HG03469 (cell line): ENCODE measurements around the gene P3H2.
"Not testable (repeated sequence)": the region's sequence is repeated elsewhere in the genome, so short reads cannot be mapped to it uniquely, and the experiment has no call there.

Experiments used
- ATAC-seq: cut with Tn5 transposase; IDR thresholded peaks from one replicate; pipeline ENCODE4 v1.9.1; 2021; ENCODE audit warnings: mild to moderate bottlenecking, moderate library complexity, moderate number of reproducible peaks; ENCODE audit not compliant: unreplicated experiment

Gene P3H2

DNA sequence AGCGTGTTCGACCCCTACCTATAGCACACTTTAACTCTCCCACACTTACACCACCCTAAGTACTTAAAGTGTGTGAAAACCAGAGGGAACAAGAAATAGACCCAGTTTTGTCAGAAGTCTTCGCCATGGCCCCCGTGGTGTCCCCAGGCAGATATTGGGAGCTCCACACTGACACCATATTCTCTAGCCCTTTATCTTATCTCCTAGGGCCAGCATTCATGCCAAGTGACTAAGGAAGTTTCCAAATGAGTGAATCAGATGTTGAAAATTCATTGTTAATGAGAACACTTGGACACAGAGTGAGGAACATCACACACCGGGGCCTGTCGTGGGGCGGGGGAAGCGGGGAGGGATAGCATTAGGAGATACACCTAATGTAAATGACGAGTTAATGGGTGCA is 31.8 kb downstream of the P3H2 start:
- no peak for ATAC-seq

DNA sequence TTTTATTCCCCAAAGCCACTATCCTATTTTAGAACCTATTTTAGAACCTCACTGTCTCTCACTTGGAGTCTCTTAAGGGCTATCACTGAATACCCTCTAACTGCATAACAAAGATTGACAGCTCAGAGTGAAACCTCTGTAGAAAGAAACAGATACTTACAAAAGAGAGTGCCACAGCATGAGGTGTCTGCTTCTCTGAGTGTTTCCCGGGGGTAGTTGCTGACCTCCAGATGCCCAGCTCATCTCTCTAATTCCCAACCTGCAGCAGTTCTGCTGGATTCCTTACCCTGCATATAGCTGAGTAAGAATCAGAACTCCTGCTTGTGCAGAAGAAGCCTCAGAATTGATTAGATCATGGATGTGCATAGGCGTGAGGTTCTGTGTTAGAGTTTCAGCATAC is 34.5 kb downstream of the P3H2 start:
- no peak for ATAC-seq

DNA sequence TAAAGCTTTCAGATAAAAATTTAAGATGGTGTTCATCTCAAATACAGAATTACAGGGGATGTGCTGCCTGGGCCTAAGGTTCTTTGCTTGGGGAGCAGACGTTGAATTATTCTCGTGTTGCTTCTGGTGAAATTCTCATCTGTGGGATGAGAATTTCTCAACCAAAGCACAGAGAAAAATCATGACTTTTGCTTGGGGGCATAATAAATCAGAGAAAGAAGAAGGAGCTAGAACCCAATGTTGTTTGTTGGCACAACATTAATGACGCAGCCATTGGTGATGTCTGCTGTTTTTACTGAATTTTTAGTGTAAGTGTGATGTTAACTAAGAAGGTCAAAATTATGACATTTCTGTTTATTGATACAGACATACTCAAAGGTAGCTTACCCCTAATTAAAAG is 35.7 kb downstream of the P3H2 start:
- no peak for ATAC-seq

DNA sequence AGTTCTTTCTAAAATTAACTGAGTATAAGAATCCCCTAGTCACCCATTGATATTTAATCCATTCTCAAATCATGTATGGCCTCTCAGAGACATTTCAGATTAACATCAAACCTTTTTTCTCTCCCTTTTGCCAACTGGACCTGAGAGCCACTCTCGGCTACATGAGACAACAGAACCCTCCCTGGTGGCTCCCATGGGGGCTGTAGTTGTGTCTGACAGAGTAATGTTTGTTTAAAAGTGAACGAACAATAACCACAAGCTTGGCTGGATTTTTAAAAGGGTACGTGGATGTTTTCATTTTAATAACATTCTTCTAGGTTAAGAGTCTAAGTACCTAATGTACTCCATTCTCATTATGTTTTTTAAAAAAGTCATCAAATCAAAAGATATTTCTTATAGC is 37.1 kb downstream of the P3H2 start:
- no peak for ATAC-seq

DNA sequence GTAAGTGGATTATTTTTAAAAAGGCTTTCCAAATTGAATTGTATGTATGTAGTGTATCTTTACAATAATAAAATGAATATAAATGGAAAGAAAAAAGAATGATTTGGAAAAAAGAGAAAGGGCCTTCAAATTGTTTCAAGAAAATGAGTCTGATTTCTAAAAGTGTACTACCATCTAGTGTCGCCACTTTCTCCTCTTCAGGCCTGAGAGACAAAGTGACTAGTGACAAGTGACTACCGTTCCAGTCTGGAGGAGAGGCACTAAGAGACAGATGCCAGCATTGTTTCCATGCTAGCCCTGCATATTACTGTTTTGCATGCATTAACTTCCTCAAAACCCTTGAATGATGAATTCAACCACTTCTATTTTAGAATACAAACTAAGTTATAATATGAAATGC is 39.3 kb downstream of the P3H2 start:
- no peak for ATAC-seq

DNA sequence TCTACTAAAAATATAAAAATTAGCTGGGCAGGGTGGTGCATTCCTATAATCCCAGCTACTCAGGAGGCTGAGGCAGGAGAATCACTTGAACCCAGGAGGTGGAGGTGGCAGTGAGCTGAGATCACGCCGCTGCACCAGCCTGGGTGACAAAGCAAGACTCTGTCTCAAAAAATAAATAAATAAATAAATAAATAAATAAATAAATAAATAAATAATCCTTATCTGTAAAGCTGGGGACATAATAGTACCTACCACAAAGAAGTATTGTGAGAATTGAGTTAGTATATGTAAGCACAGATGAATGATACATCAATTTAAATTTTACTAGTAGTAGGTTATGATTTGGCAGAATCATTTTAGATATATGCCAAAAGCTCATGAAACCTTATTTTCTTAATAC is 41.5 kb downstream of the P3H2 start:
- not testable (repeated sequence) for ATAC-seq

DNA sequence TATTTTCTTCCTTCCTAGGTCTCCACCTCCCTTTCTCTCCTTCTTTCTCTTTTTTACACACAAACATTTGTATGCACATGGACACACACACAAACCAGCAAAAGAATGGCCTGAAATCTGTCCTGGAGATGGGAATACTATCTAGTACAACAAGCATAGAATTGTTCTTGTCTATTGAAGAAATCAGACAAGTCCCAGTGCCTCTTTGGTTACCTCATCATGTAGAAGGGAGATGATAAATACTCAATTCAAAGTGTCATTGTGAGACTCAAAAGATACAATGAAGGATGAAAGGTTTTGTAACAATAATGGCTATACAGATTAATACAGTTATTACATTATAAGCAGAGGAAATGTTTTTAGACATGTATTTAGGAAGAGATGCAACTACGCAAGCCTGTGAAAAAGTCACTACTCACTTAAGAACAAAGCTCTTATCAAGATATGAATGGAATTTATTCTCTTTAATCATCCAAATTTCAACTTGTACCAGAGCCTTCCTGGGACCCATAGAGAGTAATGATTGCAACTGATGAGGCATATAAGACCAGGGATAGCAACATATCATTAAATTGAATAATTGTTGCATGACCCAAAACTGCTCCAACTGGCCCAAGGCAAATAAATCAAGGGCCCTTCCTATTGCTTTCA is 43.2 kb downstream of the P3H2 start:
- ATAC-seq, result no peak

DNA sequence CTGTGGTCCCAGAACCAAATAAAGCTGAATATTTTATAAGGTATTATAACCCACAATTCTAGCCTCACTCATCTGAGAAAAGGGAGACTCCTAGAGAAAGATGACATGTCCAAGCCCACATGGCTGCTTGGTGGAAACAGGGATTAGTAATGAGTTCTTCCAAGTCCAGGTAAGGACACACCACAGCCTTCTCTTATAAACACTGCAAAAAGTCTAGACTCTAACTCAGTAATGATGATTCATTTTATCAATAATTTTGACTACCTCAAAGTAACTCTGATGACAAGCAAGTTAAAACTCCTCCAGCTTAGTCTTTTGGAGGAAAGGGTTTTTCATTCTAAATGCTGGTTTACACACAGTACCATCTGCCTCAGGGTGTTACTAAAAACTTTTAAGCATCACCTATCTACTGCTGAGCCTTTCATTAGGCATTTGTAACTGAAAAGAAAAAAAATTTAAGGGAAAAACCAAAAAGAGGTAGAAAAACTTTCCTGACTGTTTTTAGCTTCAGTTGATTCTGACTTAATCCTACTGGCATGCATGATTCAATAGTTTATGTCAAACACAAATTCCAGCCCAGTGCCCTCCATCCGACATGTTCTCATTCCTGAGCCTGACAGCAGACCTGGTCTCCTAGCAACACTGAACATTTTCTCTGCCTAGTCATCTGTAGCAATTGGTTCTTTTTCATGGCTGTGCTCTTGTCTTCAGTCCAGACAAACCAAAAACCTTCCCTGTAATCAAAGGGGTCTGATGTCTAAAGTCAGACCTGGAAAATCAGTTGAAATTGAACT is 43.9 kb downstream of the P3H2 start:
- no peak for ATAC-seq

DNA sequence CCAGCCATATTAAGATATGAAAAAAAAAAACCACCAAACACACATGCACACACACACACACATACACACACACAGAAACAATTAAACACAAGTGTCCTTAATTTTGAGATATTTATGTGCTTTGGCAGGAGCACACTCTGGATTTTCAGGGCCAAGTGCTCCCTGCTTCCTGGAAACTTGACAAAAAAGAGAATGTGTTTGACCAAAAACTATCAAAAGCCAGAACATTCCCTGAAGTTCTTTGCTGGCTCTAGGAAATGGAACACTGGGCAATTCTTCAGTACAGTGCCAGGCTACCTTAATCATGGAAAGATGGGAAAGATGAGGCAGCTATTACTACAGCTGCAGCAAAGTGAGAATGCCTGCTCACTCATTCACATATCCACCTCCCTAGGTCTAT is 44.6 kb downstream of the P3H2 start:
- no peak for ATAC-seq

DNA sequence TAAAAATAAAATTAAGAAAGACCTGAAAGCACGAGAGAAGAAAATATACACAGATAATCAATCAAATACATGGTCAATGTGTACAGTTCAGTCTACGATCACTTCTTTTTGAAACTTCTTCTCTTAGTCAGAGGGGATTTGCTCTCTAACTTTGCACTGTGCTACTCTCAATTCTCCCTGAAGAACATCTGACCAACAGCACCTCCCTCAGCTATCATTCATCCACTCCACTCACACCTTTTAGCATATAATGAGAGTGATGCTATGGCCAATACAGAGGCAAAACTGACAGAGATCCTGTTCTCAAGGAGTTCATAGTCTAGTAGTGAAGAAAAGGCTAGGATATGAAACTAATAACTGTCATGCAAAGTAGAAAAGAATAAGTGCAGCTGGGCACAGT is 45.9 kb downstream of the P3H2 start:
- ATAC-seq, result no peak

DNA sequence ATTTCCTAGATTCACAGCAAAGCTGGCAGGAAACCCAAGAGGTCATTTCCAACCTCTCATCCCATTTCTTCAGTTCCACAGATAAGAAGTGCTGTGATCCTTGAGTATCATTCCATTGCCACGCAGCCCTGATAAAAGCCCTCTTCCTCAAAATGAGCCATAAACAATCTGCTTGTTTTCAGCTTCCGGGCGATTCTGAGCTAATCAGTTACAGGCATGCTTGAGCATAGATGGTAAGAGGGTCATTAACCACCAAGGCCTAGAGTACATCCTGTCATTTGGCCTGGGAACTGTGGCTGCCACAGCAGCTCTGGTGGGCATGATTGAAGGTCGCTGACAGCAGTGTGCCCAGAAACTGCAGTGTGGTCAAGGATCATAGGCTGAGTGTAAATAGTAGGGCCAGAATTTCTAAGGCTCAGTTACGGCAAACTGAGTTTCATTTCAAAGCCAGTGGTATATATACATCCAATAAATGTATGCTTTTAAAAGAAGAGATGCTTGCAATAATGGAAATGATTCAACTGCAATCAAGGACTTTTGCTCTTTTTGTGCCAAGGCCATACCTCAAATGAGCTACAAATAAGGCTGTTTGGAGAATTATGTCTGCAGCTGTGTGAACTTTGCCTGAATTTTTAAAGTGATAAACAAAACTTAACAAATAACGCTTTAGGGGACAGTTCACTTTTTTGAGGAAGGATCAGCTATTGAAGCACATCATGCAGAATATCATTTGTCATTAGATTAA is 47.3 kb downstream of the P3H2 start:
- peak; percentile 57 for ATAC-seq

DNA sequence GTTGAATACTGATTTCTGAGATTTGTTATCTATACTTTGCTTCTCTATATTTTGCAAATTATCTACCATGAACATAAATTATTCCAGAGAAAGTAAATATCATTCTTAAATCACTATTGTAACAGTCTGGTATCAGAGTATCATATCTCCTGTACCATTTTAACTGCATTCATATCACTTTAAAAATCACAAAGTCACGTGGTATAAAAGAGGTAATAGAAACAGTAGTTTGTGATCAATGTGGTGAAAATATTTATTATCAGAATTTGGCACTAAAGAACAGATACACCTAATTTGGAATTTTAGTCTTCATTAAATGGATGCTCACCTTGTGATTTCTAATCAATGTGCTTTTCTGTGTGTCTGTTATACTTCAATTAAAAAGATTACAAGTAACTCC is 47.8 kb downstream of the P3H2 start:
- no peak for ATAC-seq

DNA sequence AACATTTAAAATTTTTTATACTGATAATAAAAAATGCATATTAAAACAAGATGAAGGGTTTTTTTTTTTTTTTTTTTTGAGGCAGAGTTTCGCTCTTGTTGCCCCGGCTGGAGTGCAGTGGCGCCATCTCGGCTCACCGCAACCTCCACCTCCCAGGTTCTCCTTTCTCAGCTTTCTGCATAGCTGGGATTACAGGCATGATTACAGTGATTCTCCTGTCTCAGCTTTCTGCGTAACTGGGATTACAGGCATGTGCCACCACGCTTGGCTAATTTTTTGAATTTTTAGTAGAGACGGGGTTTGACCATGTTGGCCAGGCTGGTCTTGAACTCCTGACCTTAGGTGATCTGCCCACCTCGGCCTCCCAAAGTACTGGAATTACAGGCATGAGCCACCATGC is 48.8 kb downstream of the P3H2 start:
- not testable (repeated sequence) for ATAC-seq

DNA sequence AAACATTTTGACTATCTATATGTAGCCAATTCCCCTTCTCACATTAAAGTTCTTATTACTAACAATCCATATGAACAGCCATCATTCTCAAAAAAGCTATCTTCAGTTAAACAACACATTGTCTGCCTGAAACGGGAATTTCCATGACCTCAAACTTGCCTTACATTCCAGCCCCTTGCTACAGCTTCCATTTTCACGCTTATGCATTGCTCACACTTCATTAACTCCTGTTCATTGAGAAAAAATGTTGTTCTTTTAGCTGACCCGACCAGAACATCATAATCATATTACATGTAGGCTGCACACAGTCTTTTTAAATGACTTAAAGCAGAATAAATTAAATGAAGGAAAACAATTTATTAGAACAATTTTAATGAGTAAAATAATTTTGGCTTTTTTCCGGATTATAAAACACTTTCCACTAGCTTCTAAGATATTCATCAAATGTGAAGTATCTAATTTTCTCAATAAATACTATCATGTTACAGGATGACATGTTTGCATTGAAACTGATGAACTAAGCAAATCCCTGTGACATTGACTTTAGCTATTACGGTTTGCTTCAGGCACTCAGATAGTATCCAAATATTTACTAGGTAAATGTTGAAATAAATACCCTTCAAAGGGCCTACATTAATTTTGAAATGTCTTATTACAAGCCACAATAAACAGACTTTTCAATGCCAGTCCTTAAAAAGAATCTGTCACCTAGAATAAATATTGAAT is 49.9 kb downstream of the P3H2 start:
- ATAC-seq, result no peak

DNA sequence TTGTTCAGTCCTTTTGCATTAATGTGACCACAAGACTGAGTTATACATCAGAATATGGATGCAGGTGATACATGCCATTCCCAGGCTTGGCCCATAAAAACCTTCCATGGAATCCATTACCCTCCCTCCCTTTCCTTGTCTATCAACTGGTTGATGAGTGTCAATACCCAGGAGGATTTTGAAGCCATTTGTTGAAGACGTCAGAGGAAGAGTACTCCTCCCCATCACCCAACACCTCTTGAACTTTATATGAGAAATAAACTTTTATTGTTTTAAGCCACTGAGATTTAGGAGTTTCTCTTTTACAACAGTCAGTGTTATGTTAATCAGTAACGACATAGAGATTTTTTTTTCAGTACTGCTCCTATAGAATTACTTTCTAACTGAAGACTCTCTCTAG is 55.5 kb downstream of the P3H2 start:
- ATAC-seq, result no peak

DNA sequence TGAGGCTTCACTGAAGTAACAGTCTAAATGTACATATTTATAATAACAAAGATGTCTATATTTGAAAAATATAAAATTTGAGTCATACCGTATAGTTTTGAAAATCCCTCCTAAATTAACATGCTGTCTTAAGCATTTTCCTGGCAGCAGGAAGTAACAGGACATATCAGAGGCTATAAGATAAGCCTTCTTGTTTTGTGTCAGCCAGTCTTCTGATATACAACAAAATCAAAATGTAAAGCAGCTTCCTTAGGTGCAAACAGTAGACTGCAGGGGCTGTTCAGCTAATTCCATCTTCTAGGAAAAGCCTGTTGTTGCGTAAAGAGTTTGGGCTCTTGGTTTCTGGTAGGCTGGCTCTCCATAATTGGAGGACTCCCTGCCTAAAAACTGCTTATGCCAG is 56.0 kb downstream of the P3H2 start:
- ATAC-seq, result no peak

DNA sequence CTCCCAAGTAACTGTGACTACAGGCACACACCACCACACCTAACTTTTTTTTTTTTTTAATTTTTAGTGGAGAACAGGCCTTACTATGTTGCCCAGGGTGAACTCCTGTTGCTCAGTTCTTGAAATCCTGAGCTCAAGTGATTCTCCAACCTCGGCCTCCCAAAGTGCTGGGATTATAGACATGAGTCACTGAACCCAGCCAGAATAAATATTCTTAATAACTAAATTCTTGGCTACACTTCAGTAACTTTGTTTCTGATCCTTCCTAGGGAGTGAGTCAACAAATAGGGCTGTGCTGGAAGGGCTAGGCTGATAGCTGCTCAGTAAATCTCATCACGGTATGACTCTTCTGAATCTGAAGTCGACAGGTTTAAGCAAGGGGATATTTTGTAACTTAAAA is 56.6 kb downstream of the P3H2 start:
- no peak for ATAC-seq

DNA sequence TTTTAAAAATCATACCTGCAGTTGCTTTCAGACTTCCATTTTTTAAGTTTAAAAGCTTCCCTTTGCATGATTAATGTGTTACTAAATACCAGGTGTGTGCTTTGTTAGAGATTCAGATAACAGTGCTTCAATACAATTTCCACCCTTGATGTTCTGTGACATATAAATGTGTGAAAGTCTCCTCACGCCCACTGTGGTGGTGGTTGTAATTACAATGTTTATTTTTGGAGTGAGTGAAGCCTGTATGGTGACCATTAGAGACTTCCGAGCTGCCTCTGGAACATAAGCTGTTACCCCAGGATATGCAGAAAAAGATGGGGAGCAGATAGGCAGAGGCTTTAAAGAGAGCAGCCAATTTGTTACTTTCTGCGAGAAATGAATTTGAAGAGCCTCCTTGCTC is 57.2 kb downstream of the P3H2 start:
- ATAC-seq, result no peak

DNA sequence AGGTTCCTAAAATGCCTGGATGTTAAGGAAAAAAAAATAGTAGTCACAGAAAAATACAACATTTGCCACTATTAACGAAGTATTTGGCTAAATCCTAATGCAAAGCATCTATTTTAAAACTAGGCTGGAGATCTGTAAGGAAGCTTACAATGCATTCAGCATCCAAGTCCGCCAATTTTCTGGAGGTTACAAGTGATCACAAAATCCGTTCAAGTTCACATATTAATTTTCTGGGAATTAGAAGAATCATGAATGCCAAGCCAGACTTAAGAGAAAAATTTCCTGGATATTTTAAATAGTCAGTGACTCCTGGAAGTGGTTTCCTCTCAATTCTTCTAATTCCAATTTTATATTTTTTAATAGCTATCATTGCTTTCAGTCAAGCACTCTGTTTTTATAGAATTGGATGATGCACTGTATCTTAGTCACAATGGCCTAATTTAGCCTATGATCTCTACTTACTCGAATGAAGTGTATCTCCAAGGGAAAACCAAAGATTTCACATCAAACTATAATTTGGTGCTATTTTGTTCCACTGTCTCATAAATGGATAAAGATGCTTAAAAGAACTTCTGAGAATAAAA is 60.4 kb downstream of the P3H2 start:
- no peak for ATAC-seq

DNA sequence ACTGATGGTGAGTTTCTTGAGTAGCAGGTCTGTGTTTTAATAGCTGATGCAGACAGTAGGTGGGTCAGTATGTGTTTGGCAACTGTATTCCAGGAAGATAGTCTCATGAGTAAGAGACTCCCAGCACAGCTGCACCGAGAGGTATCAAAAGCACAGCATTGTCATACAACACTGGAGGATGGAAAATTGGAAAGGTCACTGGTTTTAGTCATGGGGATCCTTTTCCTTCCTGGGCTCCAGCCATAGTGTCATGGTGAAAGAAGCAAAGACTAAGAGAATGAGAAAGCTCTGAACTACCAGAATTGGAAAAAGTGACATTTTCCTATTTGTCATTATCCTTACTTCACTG is 61.5 kb downstream of the P3H2 start:
- no peak for ATAC-seq
